CD4-positive, alpha-beta memory T cell (primary cell): Measurements from ENCODE around the gene HSD17B12. TPM values are rescaled to one million over a fixed set of nuclear protein-coding genes. Genes with fewer than 3 reads are reported as not detected.

Source experiments
- CTCF ChIA-PET: fragments of 350-600 bp; sonication (Branson Sonifier 250); formaldehyde crosslinking; loops from one replicate; lab custom pipeline; 2021; ENCODE audit warnings: inconsistent platforms; ENCODE audit not compliant: partially characterized antibody; lab: Charles Lee
- POLR2A ChIA-PET: fragments of 350-600 bp; sonication (Branson Sonifier 250); formaldehyde crosslinking; loops from one replicate; lab custom pipeline; 2021; ENCODE audit not compliant: partially characterized antibody; lab: Charles Lee
- DNase-seq, 5 donors: peaks; one replicate each; pipeline versions ENCODE4 v3.0.0 to v3.0.0-alpha.2; 2020 to 2022; ENCODE audit warnings: mixed read lengths in 1 of 5
- H3K27ac ChIP-seq: one replicate; pipeline ENCODE4 v1.7.0; 2013; ENCODE audit warnings: low read depth, low read length
- H3K27me3 ChIP-seq: 2 replicates; pipeline ENCODE4 v1.7.0; 2013; ENCODE audit warnings: mild to moderate bottlenecking, low read length, moderate library complexity; ENCODE audit not compliant: insufficient read depth
- H3K36me3 ChIP-seq: 2 replicates; pipeline ENCODE4 v1.7.0; 2013; ENCODE audit warnings: mild to moderate bottlenecking, low read length, moderate library complexity; ENCODE audit not compliant: insufficient read depth
- H3K4me1 ChIP-seq: 2 replicates; pipeline ENCODE4 v1.7.0; 2013; ENCODE audit warnings: mild to moderate bottlenecking, low read length, moderate library complexity; ENCODE audit not compliant: insufficient read depth
- H3K4me3 ChIP-seq, 2 donors: one replicate each; pipeline ENCODE4 v1.7.0; 2013; ENCODE audit warnings: low read length in 2 of 2, mild to moderate bottlenecking in 1 of 2
- H3K9me3 ChIP-seq, 2 donors: one replicate each; pipeline ENCODE4 v1.7.0; 2013; ENCODE audit warnings: low read length in 2 of 2, control low read depth in 1 of 2; ENCODE audit not compliant: control insufficient read depth in 1 of 2
- H3K27ac Mint-ChIP-seq, 7 donors: one replicate each; pipeline ENCODE4 v1.8.0; 2020 to 2021; ENCODE audit warnings: mixed read lengths in 7 of 7, mild to moderate bottlenecking in 6 of 7, inconsistent platforms in 3 of 7, moderate library complexity in 3 of 7
- H3K27me3 Mint-ChIP-seq, 2 donors: one replicate each; pipeline ENCODE4 v1.8.0; 2020 to 2021; ENCODE audit warnings: mixed read lengths in 2 of 2
- H3K36me3 Mint-ChIP-seq, 2 donors: one replicate each; pipeline ENCODE4 v1.8.0; 2020 to 2021; ENCODE audit warnings: mixed read lengths in 2 of 2, inconsistent platforms in 1 of 2, mild to moderate bottlenecking in 1 of 2
- H3K4me1 Mint-ChIP-seq, 4 donors: one replicate each; pipeline ENCODE4 v1.8.0; 2020 to 2021; ENCODE audit warnings: mixed read lengths in 4 of 4, mild to moderate bottlenecking in 1 of 4
- H3K4me3 Mint-ChIP-seq, 8 donors: one replicate each; pipeline ENCODE4 v1.8.0; 2020 to 2021; ENCODE audit warnings: mixed read lengths in 8 of 8, mild to moderate bottlenecking in 7 of 8, moderate library complexity in 6 of 8, inconsistent platforms in 3 of 8
- H3K9me3 Mint-ChIP-seq, 8 donors: one replicate each; pipeline ENCODE4 v1.8.0; 2020 to 2021; ENCODE audit warnings: mixed read lengths in 8 of 8, mild to moderate bottlenecking in 5 of 8, inconsistent platforms in 3 of 8, moderate library complexity in 1 of 8
- intact Hi-C: fragments of 100-400 bp; cut with micrococcal nuclease; formaldehyde crosslinking; loops from one replicate; pipeline ENCODE4 v1.15.1; 2023
- polyA plus RNA-seq, 2 donors: library from polyadenylated mRNA; unstranded; fragments of 300-500 nt; fragmentation: Illumina TruSeq; gene quantifications; one replicate each; pipeline ENCODE4 v1.2.3, GENCODE V29; 2021
- total RNA-seq, 2 experiments: library from RNA; stranded (reverse); gene quantifications; one replicate each; pipeline ENCODE4 v1.2.3, GENCODE V29; 2021

HSD17B12 gene
- total and polyA plus RNA-seq, 4 experiments from 2014 or later = 14.0 to 39.0 (median 18.9) TPM

- Mint-ChIP-seq H3K36me3 (peaks cover 7 to 18% of the 10 kb centered on the region in 2 donors), H3K27ac (no peak overlapping the region), H3K9me3 (no peaks in the 10 kb centered on the region), H3K4me3 (no peak overlapping the region), H3K27me3 (no peaks in the 10 kb centered on the region), H3K4me1 (peaks cover 4 to 22% (median 10%) of the 10 kb centered on the region in 4 donors)
- Histone ChIP-seq H3K36me3 (no peaks in the 10 kb centered on the region), H3K9me3 (no peaks in the 10 kb centered on the region), H3K4me1 (no peaks in the 10 kb centered on the region), H3K4me3 (no peak overlapping the region), H3K27me3 (no peaks in the 10 kb centered on the region), H3K27ac (no peak overlapping the region)
- CTCF ChIA-PET = no interaction called here
- DNase-seq = no peak
- intact Hi-C loops = no loop called here
- POLR2A ChIA-PET = interaction anchor here (1.0 kb wide), 1 partner anchor 14 kb away, joined by 4 read pairs; no protein-coding TSS in a partner anchor
These were observed 13.2 kb downstream of the HSD17B12 start for GRCh38 chr11:43693731-43694130.

- POLR2A ChIA-PET = no interaction called here
- Mint-ChIP-seq H3K36me3 (peaks cover 7 to 18% of the 10 kb centered on the region in 2 donors), H3K27me3 (no peaks in the 10 kb centered on the region)
These were observed 13.9 kb downstream of the HSD17B12 start for GRCh38 chr11:43694477-43694876.

DNA sequence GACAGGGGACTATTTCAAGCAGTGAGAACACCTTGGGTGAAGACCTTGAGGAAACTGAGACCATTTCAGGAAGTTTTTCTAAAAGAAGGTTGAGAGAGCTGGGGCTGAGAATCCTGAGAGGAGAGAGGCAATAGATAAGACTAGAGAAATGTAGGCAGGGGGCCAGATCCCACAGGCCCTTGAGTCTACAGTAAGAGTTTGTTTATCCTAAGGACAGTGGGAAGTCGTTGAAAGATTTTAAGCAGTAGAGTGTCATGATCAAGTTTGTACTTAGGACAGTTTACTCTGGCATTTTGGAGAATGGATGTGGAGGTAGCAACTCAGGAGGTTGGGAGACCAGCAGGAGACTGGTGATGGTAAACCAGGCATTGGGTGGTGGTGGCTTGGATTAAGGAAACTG lies 17.1 kb downstream of the HSD17B12 start:
- Mint-ChIP-seq H3K4me3 (peak overlapping the region in 1 of 8 donors; percentile 18), H3K27me3 (no peaks in the 10 kb centered on the region), H3K27ac (peak overlapping the region in 1 of 7 donors; percentile 38), H3K4me1 (peaks cover 4 to 16% (median 5%) of the 10 kb centered on the region in 4 donors), H3K9me3 (peaks cover 2 to 16% (median 8%) of the 10 kb centered on the region in 8 donors), H3K36me3 (peaks cover 5 to 16% of the 10 kb centered on the region in 2 donors)
- POLR2A ChIA-PET = no interaction called here
- Histone ChIP-seq H3K4me1 (no peaks in the 10 kb centered on the region), H3K4me3 (no peak overlapping the region), H3K27ac (no peak overlapping the region), H3K9me3 (no peaks in the 10 kb centered on the region), H3K27me3 (no peaks in the 10 kb centered on the region), H3K36me3 (no peaks in the 10 kb centered on the region)
- CTCF ChIA-PET = no interaction called here
- no peak for DNase-seq
- intact Hi-C loops = no loop called here

More at GRCh38 chr11:43694477-43694876, 13.9 kb downstream of the HSD17B12 start:
- Mint-ChIP-seq H3K4me1 (peaks cover 4 to 22% (median 10%) of the 10 kb centered on the region in 4 donors), H3K27ac (no peak overlapping the region), H3K4me3 (no peak overlapping the region), H3K9me3 (peaks cover 0 to under 1% (median 0%) of the 10 kb centered on the region in 8 donors)
- H3K4me3 ChIP-seq = no peak overlapping the region
- CTCF ChIA-PET = no interaction called here
- no peaks in the 10 kb centered on the region for H3K4me1 ChIP-seq
- no peak for DNase-seq
- intact Hi-C loops = no loop called here
- H3K9me3 ChIP-seq = no peaks in the 10 kb centered on the region
- no peak overlapping the region for H3K27ac ChIP-seq
- H3K36me3 ChIP-seq = no peaks in the 10 kb centered on the region
- H3K27me3 ChIP-seq = no peaks in the 10 kb centered on the region

DNA sequence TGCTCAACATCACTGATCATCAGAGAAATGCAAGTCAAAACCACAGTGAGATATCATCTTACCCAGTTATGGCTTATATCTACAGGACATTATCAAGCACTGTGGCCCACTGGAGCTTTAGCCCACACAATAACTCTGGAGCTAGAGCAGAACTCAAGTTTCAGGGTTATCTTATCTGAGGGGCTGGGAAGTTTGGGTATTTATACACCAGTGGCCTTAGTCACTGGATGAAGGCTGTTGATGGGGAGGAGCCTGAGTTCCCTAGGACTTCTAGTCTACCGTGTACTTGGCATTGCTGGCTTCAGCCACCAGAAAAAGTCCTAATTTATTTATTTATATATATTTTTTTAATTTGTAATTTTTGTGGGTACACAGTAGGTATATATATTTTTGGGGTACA lies 19.3 kb downstream of the HSD17B12 start:
- POLR2A ChIA-PET = no interaction called here

GRCh38 chr11:43706631-43707030 lies 26.1 kb downstream of the HSD17B12 start:
- POLR2A ChIA-PET = no interaction called here
- Histone ChIP-seq H3K4me3 (no peak overlapping the region), H3K36me3 (no peaks in the 10 kb centered on the region), H3K27ac (no peak overlapping the region), H3K4me1 (no peaks in the 10 kb centered on the region), H3K9me3 (no peaks in the 10 kb centered on the region), H3K27me3 (no peaks in the 10 kb centered on the region)
- Mint-ChIP-seq H3K9me3 (peaks cover 0 to 11% (median 5%) of the 10 kb centered on the region in 8 donors), H3K4me1 (peaks cover 0 to 5% (median 2%) of the 10 kb centered on the region in 4 donors), H3K4me3 (no peak overlapping the region), H3K27ac (peak overlapping the region in 1 of 7 donors; percentile 25), H3K27me3 (no peaks in the 10 kb centered on the region), H3K36me3 (peaks cover 4 to 15% of the 10 kb centered on the region in 2 donors)
- CTCF ChIA-PET = no interaction called here
- DNase-seq = no peak
- intact Hi-C loops = no loop called here

More for the DNA sequence above, 19.3 kb downstream of the HSD17B12 start:
- no peaks in the 10 kb centered on the region for H3K36me3 ChIP-seq
- CTCF ChIA-PET = interaction anchor here (1.8 kb wide), 1 partner anchor 20 kb away, joined by 6 read pairs; no protein-coding TSS in a partner anchor
- no peak overlapping the region for H3K4me3 Mint-ChIP-seq
- intact Hi-C loops = no loop called here
- no peaks in the 10 kb centered on the region for H3K27me3 ChIP-seq
- H3K4me1 ChIP-seq = no peaks in the 10 kb centered on the region
- H3K27me3 Mint-ChIP-seq = no peaks in the 10 kb centered on the region
- H3K4me3 ChIP-seq = no peak overlapping the region
- H3K4me1 Mint-ChIP-seq = peaks cover 0 to 19% (median 6%) of the 10 kb centered on the region in 4 donors
- H3K36me3 Mint-ChIP-seq = peaks cover 6 to 23% of the 10 kb centered on the region in 2 donors
- peaks cover 2 to 20% (median 11%) of the 10 kb centered on the region in 8 donors for H3K9me3 Mint-ChIP-seq
- H3K27ac ChIP-seq = no peak overlapping the region
- no peak overlapping the region for H3K27ac Mint-ChIP-seq
- H3K9me3 ChIP-seq = no peaks in the 10 kb centered on the region
- no peak for DNase-seq

- no peaks in the 10 kb centered on the region for H3K27me3 ChIP-seq
- no peak for DNase-seq
- Mint-ChIP-seq H3K36me3 (peaks cover 4 to 21% of the 10 kb centered on the region in 2 donors), H3K9me3 (peaks cover 0 to 3% (median 0%) of the 10 kb centered on the region in 8 donors), H3K4me3 (no peak overlapping the region), H3K27ac (no peak overlapping the region), H3K4me1 (peaks cover 0 to 5% (median 3%) of the 10 kb centered on the region in 4 donors), H3K27me3 (no peaks in the 10 kb centered on the region)
- intact Hi-C loops = no loop called here
- no peak overlapping the region for H3K4me3 ChIP-seq
- ChIA-PET POLR2A (no interaction called here), CTCF (interaction anchor here (1.4 kb wide), 1 partner anchor 136 kb away, joined by 3 read pairs; no protein-coding TSS in a partner anchor)
- H3K4me1 ChIP-seq = no peaks in the 10 kb centered on the region
- H3K36me3 ChIP-seq = no peaks in the 10 kb centered on the region
- H3K27ac ChIP-seq = no peak overlapping the region
- H3K9me3 ChIP-seq = no peaks in the 10 kb centered on the region
These were observed 28.2 kb downstream of the HSD17B12 start for GRCh38 chr11:43708776-43709175.

DNA sequence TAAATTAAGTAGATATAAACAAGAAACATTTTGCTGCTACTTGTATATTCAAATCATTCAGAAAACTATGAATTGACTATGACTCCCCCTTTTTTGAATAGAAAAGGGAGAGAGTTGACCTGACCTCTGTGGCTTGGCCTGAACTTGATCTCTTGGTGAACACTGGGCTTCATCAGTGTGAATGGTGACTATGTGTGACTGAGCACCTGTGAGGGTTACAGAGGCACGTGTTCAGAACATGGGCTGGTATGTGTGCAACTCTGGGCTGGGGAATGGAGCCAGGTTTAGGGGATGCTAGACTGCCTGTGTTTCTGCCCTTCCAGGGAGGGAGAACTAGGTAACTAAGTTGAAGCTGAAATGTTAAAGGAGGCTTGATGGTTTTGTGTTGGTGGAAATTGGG lies 29.2 kb downstream of the HSD17B12 start:
- H3K36me3 ChIP-seq = no peaks in the 10 kb centered on the region
- DNase-seq = peak in 1 of 5 donors; percentile 34
- Mint-ChIP-seq H3K27me3 (no peaks in the 10 kb centered on the region), H3K4me1 (peaks cover 0 to 3% (median 1%) of the 10 kb centered on the region in 4 donors), H3K9me3 (peaks cover 0 to 3% (median 0%) of the 10 kb centered on the region in 8 donors), H3K27ac (peak overlapping the region in 1 of 7 donors; percentile 42), H3K36me3 (peaks cover 4 to 17% of the 10 kb centered on the region in 2 donors), H3K4me3 (no peak overlapping the region)
- intact Hi-C loops = no loop called here
- no peak overlapping the region for H3K27ac ChIP-seq
- H3K9me3 ChIP-seq = no peaks in the 10 kb centered on the region
- CTCF ChIA-PET = no interaction called here
- no peaks in the 10 kb centered on the region for H3K27me3 ChIP-seq
- POLR2A ChIA-PET = no interaction called here
- H3K4me3 ChIP-seq = no peak overlapping the region
- H3K4me1 ChIP-seq = no peaks in the 10 kb centered on the region
